HepG2 (cell line): ENCODE results near the gene C20orf96. TPM values are rescaled to one million over a fixed set of nuclear protein-coding genes. Genes with fewer than 3 reads are reported as not detected.

Experiments
- ATAC-seq: fragments of 200-7000 bp; cut with Tn5 transposase; 3 replicates; pipeline ENCODE4 v1.9.1; 2020; ENCODE audit warnings: mild to moderate bottlenecking, moderate library complexity
- BruUV-seq: library from RNA; stranded (reverse); fragments of 400-500 nt; replicated peaks from 2 replicates; lab custom pipeline; 2021; lab: Mats Ljungman, UMichigan
- CTCF ChIA-PET: fragments of 300-600 bp; formaldehyde crosslinking; extraction: SDS; loops from one replicate; lab custom pipeline; 2021; ENCODE audit warnings: low total read pairs, inconsistent platforms, low intra/inter-chr PET ratio; lab: Yijun Ruan, JAX
- POLR2A ChIA-PET: fragments of 350-600 bp; sonication (Branson Sonifier 250); formaldehyde crosslinking; loops from one replicate; lab custom pipeline; 2020; ENCODE audit warnings: antibody characterized with exemption, inconsistent platforms; lab: Yijun Ruan, JAX
- DNase-seq: peaks from one replicate; pipeline ENCODE4 v3.0.0-alpha.2; 2015; ENCODE audit warnings: low spot score
- FAIRE-seq: peaks from 3 replicates; lab custom pipeline; 2011; peaks lifted over from hg19 to GRCh38; lab: Jason Lieb, UNC
- H2AFZ ChIP-seq: one replicate; pipeline ENCODE4 v1.6.1; 2011; ENCODE audit warnings: low read length, inconsistent platforms
- H3K27ac ChIP-seq: fragments of 300-600 bp; 3 replicates; pipeline ENCODE4 v1.8.0; 2011; ENCODE audit warnings: mixed run types, mild to moderate bottlenecking, mixed read lengths, low read length, inconsistent platforms; ENCODE audit not compliant: insufficient read depth; ENCODE audit errors: extremely low read length
- H3K27me3 ChIP-seq, 2 experiments: fragments of 200-600 bp in 1 of 2; 2 replicates in 1 of 2; 3 replicates in 1 of 2; pipeline versions ENCODE4 v1.6.0 to v1.8.0; 2011; ENCODE audit warnings: low read length in 2 of 2, mild to moderate bottlenecking in 2 of 2, moderate library complexity in 2 of 2, inconsistent platforms in 1 of 2; ENCODE audit not compliant: insufficient read depth in 2 of 2, control insufficient read depth in 1 of 2
- H3K36me3 ChIP-seq, 2 experiments: fragments of 200-600 bp in 1 of 2; replicated peaks in 1 of 2; 2 replicates in 1 of 2; 3 replicates in 1 of 2; pipeline versions ENCODE4 v1.5.1 to v1.8.0; 2011; ENCODE audit warnings: low read length in 2 of 2, inconsistent platforms in 1 of 2; ENCODE audit not compliant: insufficient read depth in 2 of 2, control insufficient read depth in 1 of 2
- H3K4me1 ChIP-seq: 2 replicates; pipeline ENCODE4 v1.5.1; 2012; ENCODE audit warnings: low read length, inconsistent platforms; ENCODE audit not compliant: insufficient read depth
- H3K4me2 ChIP-seq: 2 replicates; pipeline ENCODE4 v1.6.0; 2011; ENCODE audit warnings: low read depth, low read length, inconsistent platforms
- H3K4me3 ChIP-seq, 3 experiments: fragments of 200-600 bp in 1 of 3; sonication (generic), shearing (Covaris generic) in 1 of 3; replicated peaks in 1 of 3; 2 replicates each; pipeline ENCODE4 v1.5.1; 2011 to 2016; ENCODE audit warnings: low read length in 3 of 3, inconsistent platforms in 2 of 3, low read depth in 2 of 3, mild to moderate bottlenecking in 2 of 3, control low read depth in 1 of 3, mixed read lengths in 1 of 3; ENCODE audit not compliant: insufficient read depth in 1 of 3
- H3K79me2 ChIP-seq: one replicate; pipeline ENCODE4 v1.6.1; 2011; ENCODE audit warnings: low read length, inconsistent platforms; ENCODE audit not compliant: insufficient read depth
- H3K9ac ChIP-seq: 2 replicates; pipeline ENCODE4 v1.6.0; 2011; ENCODE audit warnings: mild to moderate bottlenecking, low read depth, low read length, inconsistent platforms; ENCODE audit not compliant: insufficient read depth
- H3K9me3 ChIP-seq: 2 replicates; pipeline ENCODE4 v1.5.1; 2012; ENCODE audit warnings: mild to moderate bottlenecking, low read length
- H4K20me1 ChIP-seq: 2 replicates; pipeline ENCODE4 v1.6.0; 2011; ENCODE audit warnings: inconsistent platforms, mild to moderate bottlenecking, low read length, moderate library complexity; ENCODE audit not compliant: insufficient read depth
- BHLHE40 ChIP-seq: IDR thresholded peaks from 2 replicates; pipeline ENCODE4 v1.6.1; 2011; ENCODE audit warnings: low read length, improper control_type of control experiment
- CHCHD3 ChIP-seq: sonication (generic); formaldehyde crosslinking; IDR thresholded peaks from 2 replicates; pipeline ENCODE4 v1.8.0; 2022; ENCODE audit warnings: mild to moderate bottlenecking, missing genetic modification reagents, moderate library complexity
- NRL ChIP-seq: sonication (generic); formaldehyde crosslinking; IDR thresholded peaks from 2 replicates; pipeline ENCODE4 v1.5.0; 2020; ENCODE audit warnings: missing genetic modification reagents, mild to moderate bottlenecking, moderate library complexity, borderline replicate concordance
- ZNF350 ChIP-seq: sonication (generic); formaldehyde crosslinking; IDR thresholded peaks from 2 replicates; pipeline ENCODE4 v1.4.0; 2020; ENCODE audit warnings: mild to moderate bottlenecking, low read depth, missing genetic modification reagents, borderline replicate concordance
- ZNF687 ChIP-seq: sonication (generic); formaldehyde crosslinking; IDR thresholded peaks from 2 replicates; pipeline ENCODE4 v1.5.1; 2020; ENCODE audit warnings: mild to moderate bottlenecking, missing genetic modification reagents, moderate library complexity
- ZNF768 ChIP-seq: sonication (generic); formaldehyde crosslinking; IDR thresholded peaks from 2 replicates; pipeline ENCODE4 v1.4.0; 2020; ENCODE audit warnings: missing genetic modification reagents
- ZSCAN30 ChIP-seq: sonication (generic); formaldehyde crosslinking; IDR thresholded peaks from 2 replicates; pipeline ENCODE4 v1.5.0; 2020; ENCODE audit warnings: mild to moderate bottlenecking, missing genetic modification reagents
- WGBS: methylation state at CpG from one replicate; pipeline ENCODE4 v1.1.6; 2017; ENCODE audit warnings: low lambda C conversion rate; 5-methylcytosine and 5-hydroxymethylcytosine counted together
- in situ Hi-C: cut with HindIII; loops from 2 replicates; pipeline ENCODE4 v1.10.0; 2017; ENCODE audit warnings: low pct_unique_long_range_greater_than_20kb; ENCODE audit not compliant: extremely low pct_ligation_motif_present
- intact Hi-C: fragments of 100-400 bp; cut with micrococcal nuclease; formaldehyde crosslinking; loops from one replicate; pipeline ENCODE4 v1.10.0; 2022; ENCODE audit not compliant: unreplicated experiment
- polyA plus RNA-seq, 8 experiments: library from polyadenylated mRNA; depleted of rRNA in 3 of 8; stranded (reverse) in 7 of 8; unstranded in 1 of 8; fragments of >200 nt; fragmentation: Illumina TruSeq in 4 of 8; extraction: Trizol in 4 of 8; gene quantifications; 2 replicates each; pipeline versions ENCODE4 v1.2.1 to v1.2.3, GENCODE V29; 2011 to 2016; ENCODE audit warnings: low read depth in 4 of 8, missing spikeins in 1 of 8, mixed read lengths in 1 of 8; ENCODE audit not compliant: insufficient read depth in 1 of 8
- total RNA-seq, 5 experiments: library from RNA; depleted of rRNA; stranded (reverse); fragments of >200 nt; fragmentation: Illumina TruSeq; extraction: Trizol; gene quantifications; 2 replicates each; pipeline ENCODE4 v1.2.3, GENCODE V29; 2016; ENCODE audit warnings: low read depth in 1 of 5
- TF ChIP-seq, protein P1 (sequence below): sonication (generic); formaldehyde crosslinking; IDR thresholded peaks from 2 replicates; pipeline ENCODE4 v1.5.0; 2020; ENCODE audit warnings: missing genetic modification reagents

C20orf96 gene
- total and polyA plus RNA-seq, 2 of the 13 experiments (the other 11 are each of a cell fraction or from before 2014, with no cell fraction given), result 3.8 to 20.6 TPM

GRCh38 chr20:263701-264100 lies 26.8 kb downstream of the C20orf96 start:
- Histone ChIP-seq H3K4me1 (peaks cover 9% of the 10 kb centered on the region), H3K4me2 (no peak overlapping the region), H3K79me2 (no peaks in the 10 kb centered on the region)
- TF ChIP-seq BHLHE40 (0 out of 2 replicates have a peak, but pooled peaks have one; percentile 2), ZNF350 (CRISPR knock-in tag) (peak; percentile 43; the same call in 1 of the 2 replicates), ZSCAN30 (CRISPR knock-in tag) (no peak), ZNF768 (CRISPR knock-in tag) (peak; percentile 40; the same call in 1 of the 2 replicates), NRL (CRISPR knock-in tag) (0 out of 2 replicates have a peak, but pooled peaks have one; percentile 28), ZNF687 (CRISPR knock-in tag) (peak; percentile 23; the same call in 1 of the 2 replicates), CHCHD3 (CRISPR knock-in tag) (0 out of 2 replicates have a peak, but pooled peaks have one; percentile 45)
- TF ChIP-seq, protein P1, sequence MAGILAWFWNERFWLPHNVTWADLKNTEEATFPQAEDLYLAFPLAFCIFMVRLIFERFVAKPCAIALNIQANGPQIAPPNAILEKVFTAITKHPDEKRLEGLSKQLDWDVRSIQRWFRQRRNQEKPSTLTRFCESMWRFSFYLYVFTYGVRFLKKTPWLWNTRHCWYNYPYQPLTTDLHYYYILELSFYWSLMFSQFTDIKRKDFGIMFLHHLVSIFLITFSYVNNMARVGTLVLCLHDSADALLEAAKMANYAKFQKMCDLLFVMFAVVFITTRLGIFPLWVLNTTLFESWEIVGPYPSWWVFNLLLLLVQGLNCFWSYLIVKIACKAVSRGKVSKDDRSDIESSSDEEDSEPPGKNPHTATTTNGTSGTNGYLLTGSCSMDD, result no peak
- TF ChIP-seq, all 625 proteins: peak for 6
- peaks cover 8 to 45% of the 10 kb centered on the region in 2 experiments; a peak in 4 of 5 replicates for H3K27me3 ChIP-seq
- H3K27ac ChIP-seq, result no peak overlapping the region
- H3K9me3 ChIP-seq, result no peaks in the 10 kb centered on the region
- H4K20me1 ChIP-seq, result no peaks in the 10 kb centered on the region
- in situ Hi-C loops (no loop called here), intact Hi-C loops (no loop called here)
- no peak overlapping the region for H3K4me3 ChIP-seq
- ATAC-seq (no peak), DNase-seq (no peak), FAIRE-seq (no peak)
- ChIA-PET CTCF (no interaction called here), POLR2A (no interaction called here)
- no peak overlapping the region for H2AFZ ChIP-seq
- BruUV-seq, result no TSS peak
- no peak overlapping the region for H3K9ac ChIP-seq
- WGBS, result 13% methylated on average over 13 of the region's 13 CpGs
- H3K36me3 ChIP-seq, result no peaks in the 10 kb centered on the region
